ENCODE measurements around the gene MEIKIN.

GRCh38 chr5:131765261-131765660 is 180.2 kb downstream of the MEIKIN start:
- TF ChIP-seq, protein P1, sequence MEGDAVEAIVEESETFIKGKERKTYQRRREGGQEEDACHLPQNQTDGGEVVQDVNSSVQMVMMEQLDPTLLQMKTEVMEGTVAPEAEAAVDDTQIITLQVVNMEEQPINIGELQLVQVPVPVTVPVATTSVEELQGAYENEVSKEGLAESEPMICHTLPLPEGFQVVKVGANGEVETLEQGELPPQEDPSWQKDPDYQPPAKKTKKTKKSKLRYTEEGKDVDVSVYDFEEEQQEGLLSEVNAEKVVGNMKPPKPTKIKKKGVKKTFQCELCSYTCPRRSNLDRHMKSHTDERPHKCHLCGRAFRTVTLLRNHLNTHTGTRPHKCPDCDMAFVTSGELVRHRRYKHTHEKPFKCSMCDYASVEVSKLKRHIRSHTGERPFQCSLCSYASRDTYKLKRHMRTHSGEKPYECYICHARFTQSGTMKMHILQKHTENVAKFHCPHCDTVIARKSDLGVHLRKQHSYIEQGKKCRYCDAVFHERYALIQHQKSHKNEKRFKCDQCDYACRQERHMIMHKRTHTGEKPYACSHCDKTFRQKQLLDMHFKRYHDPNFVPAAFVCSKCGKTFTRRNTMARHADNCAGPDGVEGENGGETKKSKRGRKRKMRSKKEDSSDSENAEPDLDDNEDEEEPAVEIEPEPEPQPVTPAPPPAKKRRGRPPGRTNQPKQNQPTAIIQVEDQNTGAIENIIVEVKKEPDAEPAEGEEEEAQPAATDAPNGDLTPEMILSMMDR (IDR thresholded peaks at IDR 0.05), result no peak
- TF ChIP-seq POLR2AphosphoS5 (IDR thresholded peaks at IDR 0.05; ENCODE audit: low read depth, low read length) (no peak), TCF7L2 (IDR thresholded peaks at IDR 0.05; ENCODE audit: low read depth, low read length) (no peak)
- TF ChIP-seq, protein P2, sequence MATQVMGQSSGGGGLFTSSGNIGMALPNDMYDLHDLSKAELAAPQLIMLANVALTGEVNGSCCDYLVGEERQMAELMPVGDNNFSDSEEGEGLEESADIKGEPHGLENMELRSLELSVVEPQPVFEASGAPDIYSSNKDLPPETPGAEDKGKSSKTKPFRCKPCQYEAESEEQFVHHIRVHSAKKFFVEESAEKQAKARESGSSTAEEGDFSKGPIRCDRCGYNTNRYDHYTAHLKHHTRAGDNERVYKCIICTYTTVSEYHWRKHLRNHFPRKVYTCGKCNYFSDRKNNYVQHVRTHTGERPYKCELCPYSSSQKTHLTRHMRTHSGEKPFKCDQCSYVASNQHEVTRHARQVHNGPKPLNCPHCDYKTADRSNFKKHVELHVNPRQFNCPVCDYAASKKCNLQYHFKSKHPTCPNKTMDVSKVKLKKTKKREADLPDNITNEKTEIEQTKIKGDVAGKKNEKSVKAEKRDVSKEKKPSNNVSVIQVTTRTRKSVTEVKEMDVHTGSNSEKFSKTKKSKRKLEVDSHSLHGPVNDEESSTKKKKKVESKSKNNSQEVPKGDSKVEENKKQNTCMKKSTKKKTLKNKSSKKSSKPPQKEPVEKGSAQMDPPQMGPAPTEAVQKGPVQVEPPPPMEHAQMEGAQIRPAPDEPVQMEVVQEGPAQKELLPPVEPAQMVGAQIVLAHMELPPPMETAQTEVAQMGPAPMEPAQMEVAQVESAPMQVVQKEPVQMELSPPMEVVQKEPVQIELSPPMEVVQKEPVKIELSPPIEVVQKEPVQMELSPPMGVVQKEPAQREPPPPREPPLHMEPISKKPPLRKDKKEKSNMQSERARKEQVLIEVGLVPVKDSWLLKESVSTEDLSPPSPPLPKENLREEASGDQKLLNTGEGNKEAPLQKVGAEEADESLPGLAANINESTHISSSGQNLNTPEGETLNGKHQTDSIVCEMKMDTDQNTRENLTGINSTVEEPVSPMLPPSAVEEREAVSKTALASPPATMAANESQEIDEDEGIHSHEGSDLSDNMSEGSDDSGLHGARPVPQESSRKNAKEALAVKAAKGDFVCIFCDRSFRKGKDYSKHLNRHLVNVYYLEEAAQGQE (IDR thresholded peaks at IDR 0.05; ENCODE audit: insufficient read depth in 1 of 2, low read depth in 2 of 2, low read length in 1 of 2), result no peak

Data from Panc1 (cell line).